SKM-1 (cell line): ENCODE data around the gene RNASE12.
"Not testable (repeated sequence)": the region's sequence is repeated elsewhere in the genome, so short reads cannot be mapped to it uniquely, and the experiment has no call there.

Experiments used
- DNase-seq: peaks from one replicate; lab custom pipeline; 2025; ENCODE audit not compliant: unreplicated experiment; lab: John Stamatoyannopoulos, UW

RNASE12 gene

GRCh38 chr14:20591235-20591634 is at the start of gene RNASE12:
Gene RNASE12 (minus strand): TSS chr14:20591376. CDS start chr14:20590723, 653 bp downstream.
- no peak for DNase-seq

- DNase-seq, result peak; percentile 52
Observed at GRCh38 chr14:20632831-20633691, 41.9 kb upstream of the RNASE12 start.

GRCh38 chr14:20632448-20632830 is 41.3 kb upstream of the RNASE12 start:
- DNase-seq, result no peak

DNA sequence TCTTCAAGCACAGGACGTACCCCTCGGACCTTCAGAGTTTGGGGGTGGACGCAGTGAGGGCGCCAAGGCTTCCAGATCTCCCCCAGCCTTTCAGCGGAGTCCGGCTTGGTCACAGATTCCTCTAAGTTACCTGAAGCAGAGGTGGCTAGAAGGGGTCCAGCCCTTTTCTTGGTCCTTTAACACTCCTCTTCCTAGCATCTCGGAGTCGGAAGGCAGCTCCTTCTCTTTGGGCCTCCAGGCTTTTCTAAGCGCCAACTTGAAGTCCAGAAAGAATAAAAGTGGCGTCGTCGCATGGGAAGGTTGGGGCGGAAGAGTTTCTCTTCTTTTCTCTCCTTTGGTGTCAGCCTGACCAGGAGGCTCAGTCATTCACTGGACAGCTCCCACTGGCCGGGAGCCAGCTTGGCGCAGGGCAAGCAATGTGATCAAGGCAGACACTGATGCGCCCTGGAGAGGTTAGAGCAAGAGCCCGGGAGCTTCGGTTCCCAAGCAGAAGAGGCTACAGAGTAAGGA is 40.8 kb upstream of the RNASE12 start:
- DNase-seq, result peak; percentile 1

DNA sequence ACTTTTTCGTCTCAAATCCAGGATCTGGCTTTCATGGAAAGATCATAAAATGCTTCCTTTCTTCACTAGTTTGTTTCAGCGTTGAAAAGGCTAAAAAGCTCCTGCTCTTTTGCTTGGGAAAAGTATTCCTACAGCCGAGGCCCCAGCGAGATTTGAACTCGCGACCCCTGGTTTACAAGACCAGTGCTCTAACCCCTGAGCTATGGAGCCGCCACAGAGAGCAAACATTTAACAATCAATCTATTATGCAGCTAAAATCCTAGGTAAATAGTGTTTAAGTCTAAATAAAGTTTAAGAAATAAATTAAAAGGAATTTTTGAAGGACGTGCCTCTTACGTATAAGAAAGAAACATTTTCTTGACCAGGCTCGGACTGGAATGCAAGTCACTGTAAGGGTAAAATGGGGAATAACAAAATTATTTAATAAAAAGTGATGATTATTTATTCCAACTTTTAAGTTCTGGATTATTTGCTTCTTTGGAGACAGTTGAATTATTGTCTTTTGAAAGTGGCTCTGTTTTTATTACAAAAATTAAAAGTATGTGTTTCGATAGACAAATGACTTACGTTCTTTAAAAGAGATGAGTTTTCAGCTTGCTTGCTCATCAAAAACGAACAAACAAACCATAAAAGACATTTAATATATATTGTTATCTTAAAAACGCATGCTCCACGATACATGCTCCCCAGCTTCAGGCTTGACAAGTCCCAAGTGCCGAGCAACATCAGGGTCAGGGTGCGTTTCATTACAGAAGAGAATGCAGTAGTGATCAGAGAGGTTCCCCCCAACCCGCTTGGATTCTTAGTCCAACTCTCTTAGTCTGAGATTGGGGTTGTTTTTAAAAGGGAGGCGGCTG is 40.1 kb upstream of the RNASE12 start:
- DNase-seq, result peak; percentile 28

GRCh38 chr14:20630340-20631022 is 39.3 kb upstream of the RNASE12 start:
- no peak for DNase-seq

DNA sequence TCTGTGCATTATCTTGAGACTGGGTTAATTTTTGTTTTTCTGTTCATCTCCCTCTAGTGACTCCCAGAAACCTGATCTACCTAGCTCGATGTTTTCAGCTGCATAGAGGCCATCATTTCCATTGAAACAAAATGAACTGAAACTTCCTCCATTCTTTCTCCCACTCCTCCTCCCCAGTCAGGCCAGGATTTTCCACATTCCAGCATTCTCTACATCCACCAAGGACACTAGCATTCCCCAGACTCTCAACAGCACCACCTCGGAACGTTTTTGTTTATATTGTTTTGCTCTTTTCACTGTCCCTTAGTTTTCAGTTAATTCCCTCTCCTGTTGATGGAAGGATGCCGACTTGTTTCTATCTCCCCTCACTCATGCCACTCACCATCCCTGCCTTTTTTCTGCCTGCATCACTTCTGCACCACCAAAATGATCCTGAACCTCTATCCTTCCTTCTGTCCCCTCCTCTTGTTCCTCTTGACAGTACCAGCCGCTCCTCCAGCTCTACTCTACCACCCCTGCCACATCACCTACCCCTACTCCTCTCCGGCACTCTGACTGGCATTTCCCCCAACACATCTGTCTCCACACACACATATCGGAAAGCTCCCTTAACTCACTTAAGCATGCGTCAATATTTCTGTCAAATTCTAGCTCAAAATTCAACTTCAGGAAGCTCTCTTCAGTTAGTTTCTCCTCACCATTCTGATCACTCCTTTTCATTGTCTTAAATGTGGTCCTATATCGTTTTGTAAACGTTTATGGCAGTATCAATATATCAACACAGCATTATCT is 37.1 kb upstream of the RNASE12 start:
- no peak for DNase-seq

DNA sequence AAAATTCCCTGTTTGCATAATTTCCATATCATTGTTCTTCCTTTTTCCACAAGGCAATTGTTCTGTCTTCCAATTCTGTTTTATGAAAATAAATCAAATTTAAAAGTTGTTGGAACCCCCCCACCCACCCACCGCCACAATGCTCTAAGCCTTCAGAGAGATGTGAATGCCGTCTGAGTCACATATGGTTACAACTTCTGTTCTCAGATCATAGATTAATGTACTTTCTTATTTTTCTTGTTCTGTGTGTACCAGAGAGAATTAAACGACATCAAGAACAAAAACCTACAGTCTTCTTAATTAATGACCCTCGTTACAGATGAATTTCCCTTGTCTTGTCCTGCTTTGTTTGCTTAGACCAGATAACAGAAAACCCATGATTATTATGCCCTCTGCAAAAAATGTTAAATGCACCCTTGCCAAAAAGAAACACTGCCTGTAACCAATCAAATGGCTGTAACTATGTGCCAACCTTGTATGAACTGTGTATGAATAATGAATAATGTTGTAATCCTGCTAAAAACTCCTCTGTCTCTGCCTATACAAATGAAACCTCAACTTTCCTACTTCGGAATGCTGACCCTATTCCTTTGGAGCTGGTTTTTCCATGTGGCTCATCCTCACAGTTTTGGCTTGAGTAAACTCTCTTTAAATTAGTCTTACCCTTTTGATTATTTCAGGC is 36.3 kb upstream of the RNASE12 start:
- DNase-seq, result no peak

DNA sequence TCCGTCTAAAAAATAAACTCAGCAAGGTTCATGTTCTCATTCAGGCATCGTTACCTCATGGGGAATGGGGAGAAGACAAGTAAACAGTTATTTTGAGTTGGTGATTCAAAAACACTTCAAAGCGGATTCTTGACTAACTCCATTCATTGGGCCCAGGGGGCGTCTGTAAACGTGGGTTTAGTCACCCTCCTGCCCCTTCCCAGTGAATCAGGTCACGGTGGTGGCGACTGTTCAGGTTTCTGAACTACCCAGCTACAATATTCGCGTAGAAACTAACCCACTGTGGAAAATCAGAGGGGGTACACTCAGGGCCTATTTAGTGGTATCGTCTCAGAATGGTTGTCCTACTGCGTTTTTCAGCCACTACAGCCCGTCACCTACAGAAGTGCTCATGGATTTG is 35.1 kb upstream of the RNASE12 start:
- DNase-seq, result no peak

DNA sequence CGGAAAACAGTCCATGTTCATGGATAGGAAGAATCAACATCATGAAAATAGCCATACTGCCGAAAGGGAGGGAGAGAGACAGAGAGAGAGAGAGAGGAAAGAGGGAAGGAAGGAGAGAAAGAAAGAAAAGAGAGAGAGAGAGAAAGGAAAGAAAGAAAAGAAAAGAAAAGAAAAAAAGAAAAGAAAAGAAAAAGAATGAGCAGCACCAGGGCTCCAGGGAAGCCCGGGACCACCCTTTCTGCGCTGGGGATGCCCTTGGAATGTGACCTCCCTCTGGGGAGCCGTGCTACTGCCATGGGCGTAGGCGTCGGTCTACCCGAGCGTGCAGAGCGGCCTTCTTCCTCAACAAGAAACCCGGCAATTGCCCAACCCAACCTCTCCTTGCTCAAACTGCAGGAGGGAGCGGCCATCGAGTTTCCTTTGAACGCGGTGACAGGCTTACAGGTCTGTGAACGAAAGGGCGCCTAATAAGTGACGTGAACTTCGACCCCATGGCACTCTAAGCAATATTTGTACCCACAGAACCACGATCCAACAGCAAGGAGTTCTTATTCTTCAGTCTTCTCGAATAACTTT is 33.4 kb upstream of the RNASE12 start:
- peak; percentile 2 for DNase-seq

GRCh38 chr14:20623798-20624197 is 32.6 kb upstream of the RNASE12 start:
- DNase-seq, result no peak

DNA sequence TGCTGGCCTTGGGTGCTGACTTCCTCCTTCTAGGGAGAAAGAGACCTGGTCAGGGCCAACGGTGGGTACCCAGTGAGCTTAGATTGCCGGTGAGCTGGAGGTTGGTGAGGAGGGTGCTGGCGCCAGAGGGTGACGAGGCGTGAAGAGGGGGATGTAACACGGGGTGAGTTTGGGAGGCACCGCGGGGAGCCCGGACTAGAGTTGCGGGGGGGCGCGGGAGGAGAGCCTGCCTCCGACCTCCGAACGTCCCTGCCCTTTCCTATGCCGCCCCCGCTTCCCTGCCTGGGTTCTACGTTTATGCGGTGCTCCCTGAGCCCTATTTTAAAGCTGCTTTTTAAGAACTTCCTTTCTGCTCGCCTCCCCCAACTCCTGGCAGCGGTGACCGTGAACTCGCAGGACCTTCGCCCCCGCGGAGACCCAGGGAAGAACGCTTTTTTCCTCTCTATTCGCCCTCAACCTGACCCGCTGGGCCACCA is 31.7 kb upstream of the RNASE12 start:
- no peak for DNase-seq

DNA sequence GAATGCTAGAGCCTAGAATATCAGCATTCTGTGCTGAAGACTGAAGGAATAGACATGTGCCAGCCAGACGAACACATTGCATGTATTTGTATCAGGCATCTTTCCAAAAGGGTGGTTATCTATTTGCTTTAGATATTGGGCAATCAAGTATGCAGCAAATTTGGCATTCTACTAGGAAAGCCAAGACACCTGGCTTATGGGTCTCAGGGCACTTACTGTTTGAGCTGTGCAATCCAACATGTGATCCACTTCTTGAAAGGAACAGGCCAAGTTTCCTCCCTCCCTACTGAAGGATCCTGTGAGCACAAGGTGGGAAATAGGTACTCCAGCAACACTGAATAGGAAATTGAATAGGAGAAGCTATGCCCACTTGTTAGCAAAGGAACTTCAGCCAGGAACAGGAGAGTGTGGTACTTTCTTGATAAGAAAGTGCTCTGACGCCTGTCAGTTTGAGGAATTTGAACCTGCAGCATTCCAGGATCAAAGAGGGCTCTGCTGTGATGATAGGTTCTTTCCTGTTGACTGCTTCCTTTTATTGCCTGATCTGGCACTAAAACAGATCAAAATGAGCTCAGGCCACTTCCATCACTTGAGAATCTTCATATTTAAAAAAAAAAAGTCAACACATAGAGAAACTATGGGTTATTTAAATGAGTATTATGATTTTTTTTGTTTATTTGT is 29.8 kb upstream of the RNASE12 start:
- no peak for DNase-seq

DNA sequence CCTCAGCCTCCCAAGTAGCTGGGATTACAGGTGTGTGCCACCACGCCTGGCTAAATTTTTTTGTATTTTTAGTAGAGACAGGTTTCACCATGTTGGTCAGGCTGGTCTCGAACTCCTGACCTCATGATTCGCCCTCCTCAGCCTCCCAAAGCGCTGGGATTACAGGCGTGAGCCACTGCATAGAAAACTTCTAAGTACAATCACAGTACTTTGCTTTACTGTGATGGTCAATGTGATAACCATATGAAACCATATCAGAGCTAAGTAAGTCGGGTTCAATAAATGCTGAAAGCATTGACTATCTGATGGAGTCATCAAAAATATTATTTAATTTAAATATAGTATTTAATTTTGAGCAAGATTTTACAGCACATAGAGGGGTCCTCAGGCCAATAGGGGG is 28.5 kb upstream of the RNASE12 start:
- not testable (repeated sequence) for DNase-seq

GRCh38 chr14:20618271-20618749 is 27.1 kb upstream of the RNASE12 start:
- no peak for DNase-seq

- DNase-seq, result no peak
Observed at GRCh38 chr14:20617138-20618003, 26.2 kb upstream of the RNASE12 start.

DNA sequence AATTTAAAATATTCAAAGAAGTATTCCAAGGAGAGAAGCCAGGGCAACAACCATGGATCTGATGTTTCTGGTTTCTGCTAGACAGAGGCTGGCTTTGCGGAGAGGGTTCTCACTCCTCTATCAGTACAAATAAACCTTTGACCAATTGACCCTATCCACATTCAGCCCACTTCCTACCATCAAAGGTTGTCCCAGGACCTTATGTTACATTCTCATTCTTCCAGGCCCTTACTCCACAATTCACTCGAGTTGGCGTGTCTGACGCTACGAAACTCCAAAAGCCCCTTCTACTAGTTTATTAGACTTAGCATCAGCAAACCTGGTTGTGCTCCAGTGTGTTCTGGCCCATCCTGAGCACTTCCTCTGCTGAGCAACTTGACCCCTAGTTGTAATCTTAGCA is 24.8 kb upstream of the RNASE12 start:
- no peak for DNase-seq
